ENCODE measurements around the gene TMEM245.
"Not testable (repeated sequence)": the region's sequence is repeated elsewhere in the genome, so short reads cannot be mapped to it uniquely, and the experiment has no call there.

The TMEM245 gene

GRCh38 chr9:109010746-109011145, 109.0 kb downstream of the TMEM245 start:
- in situ Hi-C loops (cut with MboI; ENCODE audit: low sequenced_read_pairs), result no loop called here

GRCh38 chr9:109005678-109006077, 114.1 kb downstream of the TMEM245 start:
- in situ Hi-C loops (cut with MboI; ENCODE audit: low sequenced_read_pairs), result no loop called here

GRCh38 chr9:109003116-109003515, 116.6 kb downstream of the TMEM245 start:
- in situ Hi-C loops (cut with MboI; ENCODE audit: low sequenced_read_pairs), result no loop called here

GRCh38 chr9:109002141-109002540, 117.6 kb downstream of the TMEM245 start:
- in situ Hi-C loops (cut with MboI; ENCODE audit: low sequenced_read_pairs), result no loop called here

GRCh38 chr9:109001275-109001676, 118.5 kb downstream of the TMEM245 start:
- in situ Hi-C loops (cut with MboI; ENCODE audit: low sequenced_read_pairs), result no loop called here

- in situ Hi-C loops (cut with MboI; ENCODE audit: low sequenced_read_pairs), result loop anchor here (25.0 kb wide), 1 partner anchor 90 kb away; no protein-coding TSS in a partner anchor
Measured at GRCh38 chr9:108997112-108997511, 122.6 kb downstream of the TMEM245 start.

GRCh38 chr9:108996643-108997042, 123.1 kb downstream of the TMEM245 start:
- in situ Hi-C loops (cut with MboI; ENCODE audit: low sequenced_read_pairs), result loop anchor here (25.0 kb wide), 1 partner anchor 91 kb away; no protein-coding TSS in a partner anchor

- in situ Hi-C loops (cut with MboI; ENCODE audit: low sequenced_read_pairs), result loop anchor here (25.0 kb wide), 1 partner anchor 93 kb away; no protein-coding TSS in a partner anchor
Measured at GRCh38 chr9:108994695-108995094, 125.1 kb downstream of the TMEM245 start.

- in situ Hi-C loops (cut with MboI; ENCODE audit: low sequenced_read_pairs), result loop anchor here (25.0 kb wide), 1 partner anchor 96 kb away; no protein-coding TSS in a partner anchor
Measured at GRCh38 chr9:108991479-108991878, 128.3 kb downstream of the TMEM245 start.

- in situ Hi-C loops (cut with MboI; ENCODE audit: low sequenced_read_pairs), result loop anchor here (25.0 kb wide), 1 partner anchor 103 kb away; no protein-coding TSS in a partner anchor
Measured at GRCh38 chr9:108983885-108984284, 135.9 kb downstream of the TMEM245 start.

GRCh38 chr9:108980893-108981292, 138.9 kb downstream of the TMEM245 start:
- in situ Hi-C loops (cut with MboI; ENCODE audit: low sequenced_read_pairs), result loop anchor here (25.0 kb wide), 1 partner anchor 106 kb away; no protein-coding TSS in a partner anchor

- in situ Hi-C loops (cut with MboI; ENCODE audit: low sequenced_read_pairs), result loop anchor here (25.0 kb wide), 1 partner anchor 109 kb away; no protein-coding TSS in a partner anchor
Measured at GRCh38 chr9:108978205-108978604, 141.5 kb downstream of the TMEM245 start.

GRCh38 chr9:108973895-108974294, 145.9 kb downstream of the TMEM245 start:
- in situ Hi-C loops (cut with MboI; ENCODE audit: low sequenced_read_pairs), result no loop called here

GRCh38 chr9:108972626-108973209, 147.0 kb downstream of the TMEM245 start:
- in situ Hi-C loops (cut with MboI; ENCODE audit: low sequenced_read_pairs), result no loop called here

- in situ Hi-C loops (cut with MboI; ENCODE audit: low sequenced_read_pairs), result no loop called here
Measured at GRCh38 chr9:108972186-108972585, 147.6 kb downstream of the TMEM245 start.

- in situ Hi-C loops (cut with MboI; ENCODE audit: low sequenced_read_pairs), result not testable (repeated sequence)
Measured at GRCh38 chr9:108971392-108971791, 148.4 kb downstream of the TMEM245 start.

GRCh38 chr9:108967916-108968315, 151.8 kb downstream of the TMEM245 start:
- in situ Hi-C loops (cut with MboI; ENCODE audit: low sequenced_read_pairs), result no loop called here
